Tibial artery (tissue), 4 donors: ENCODE data around the gene AGMAT.

Experiments
- DNase-seq, 2 donors: peaks; one replicate each; pipeline ENCODE4 v3.0.0-alpha.2; 2019
- H3K27ac ChIP-seq, 2 donors: fragments of 200-600 bp; sonication (generic) in 1 of 2; 1 replicate in 1 of 2; 2 replicates in 1 of 2; pipeline ENCODE4 v1.5.1; 2018 to 2019; ENCODE audit warnings: mild to moderate bottlenecking in 1 of 2
- H3K27me3 ChIP-seq, 2 donors: fragments of 200-600 bp; sonication (generic) in 1 of 2; one replicate each; pipeline versions ENCODE4 v1.5.1 to v1.6.0; 2016 to 2019
- H3K36me3 ChIP-seq, 3 donors: fragments of 200-600 bp; sonication (generic) in 2 of 3; one replicate each; pipeline ENCODE4 v1.5.1; 2016 to 2019; ENCODE audit warnings: mild to moderate bottlenecking in 2 of 3
- H3K4me1 ChIP-seq, 4 donors: fragments of 200-600 bp; sonication (generic) in 2 of 4; 1 replicate in 3 of 4; 2 replicates in 1 of 4; pipeline ENCODE4 v1.5.1; 2016 to 2019
- H3K4me3 ChIP-seq, 2 donors: fragments of 200-600 bp; sonication (generic) in 1 of 2; 1 replicate in 1 of 2; 2 replicates in 1 of 2; pipeline ENCODE4 v1.5.1; 2018 to 2019; ENCODE audit warnings: mild to moderate bottlenecking in 2 of 2
- H3K9me3 ChIP-seq, 3 donors: fragments of 200-600 bp; sonication (generic) in 1 of 3; one replicate each; pipeline ENCODE4 v1.5.1; 2016 to 2019
- CTCF ChIP-seq, 2 experiments: fragments of 200-600 bp in 1 of 2; fragments of 450-650 bp in 1 of 2; IDR thresholded peaks; one replicate each; pipeline ENCODE4 v1.5.1; 2017 to 2019; ENCODE audit warnings: antibody characterized with exemption in 2 of 2, mild to moderate bottlenecking in 1 of 2, moderate library complexity in 1 of 2
- intact Hi-C: fragments of 100-400 bp; cut with DNase I; formaldehyde crosslinking; loops from one replicate; pipeline ENCODE4 v1.15.0; 2023; ENCODE audit warnings: low total_unique reads

Gene AGMAT

GRCh38 chr1:15525050-15526020, 59.5 kb downstream of the AGMAT start:
- Histone ChIP-seq H3K27ac (peak overlapping the region; percentile 87 to 94), H3K27me3 (no peaks in the 10 kb centered on the region), H3K36me3 (peaks cover 0 to 6% (median 2%) of the 10 kb centered on the region in 3 donors), H3K4me1 (peaks cover 0 to 36% (median 28%) of the 10 kb centered on the region in 4 donors), H3K4me3 (peak overlapping the region; percentile 79 to 99), H3K9me3 (no peaks in the 10 kb centered on the region)
- intact Hi-C loops, result no loop called here
- TF ChIP-seq CTCF (IDR thresholded peaks at IDR 0.05), result no peak
- peak; percentile 99 to 100 for DNase-seq

GRCh38 chr1:15524283-15525049, 60.4 kb downstream of the AGMAT start:
- peak overlapping the region; percentile 87 to 94 for H3K27ac ChIP-seq
- no peak for TF ChIP-seq CTCF (IDR thresholded peaks at IDR 0.05)
- H3K4me3 ChIP-seq, result peak overlapping the region; percentile 79 to 99
- H3K4me1 ChIP-seq, result peaks cover 0 to 36% (median 28%) of the 10 kb centered on the region in 4 donors
- no peaks in the 10 kb centered on the region for H3K36me3 ChIP-seq
- DNase-seq, result peak; percentile 99 to 100
- no peaks in the 10 kb centered on the region for H3K27me3 ChIP-seq
- H3K9me3 ChIP-seq, result no peaks in the 10 kb centered on the region
- intact Hi-C loops, result no loop called here

DNA sequence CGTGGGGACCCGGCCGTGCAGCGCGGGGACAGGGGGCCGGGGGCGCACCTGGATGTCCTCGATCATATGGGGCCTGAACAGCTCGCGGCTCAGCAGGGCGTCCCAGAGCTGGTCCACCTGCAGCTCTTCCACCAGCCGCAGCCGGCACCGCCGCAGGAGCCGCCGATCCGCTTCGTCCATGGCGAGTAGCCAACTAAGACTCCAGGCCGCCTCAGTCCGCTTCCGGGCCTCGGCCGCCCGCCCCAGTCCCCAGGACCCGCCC, 60.9 kb downstream of the AGMAT start, which contains the start of gene CASP9:
Gene CASP9, minus strand, starts transcription at position 195 of the 262 bp plus-strand sequence. Its CDS starts 15 bp downstream, at position 180.
- TF ChIP-seq CTCF (IDR thresholded peaks at IDR 0.05), result no peak
- no peaks in the 10 kb centered on the region for H3K36me3 ChIP-seq
- peaks cover 0 to 36% (median 28%) of the 10 kb centered on the region in 4 donors for H3K4me1 ChIP-seq
- intact Hi-C loops, result no loop called here
- peak within 1 kb of the TSS; percentile 87 to 94 for H3K27ac ChIP-seq
- DNase-seq, result no peak
- peak within 1 kb of the TSS; percentile 79 to 99 for H3K4me3 ChIP-seq
- H3K27me3 ChIP-seq, result no peaks in the 10 kb centered on the region
- H3K9me3 ChIP-seq, result no peaks in the 10 kb centered on the region

- TF ChIP-seq CTCF (IDR thresholded peaks at IDR 0.05), result no peak
- intact Hi-C loops, result no loop called here
- peaks cover 0 to under 1% (median 0%) of the 10 kb centered on the region in 3 donors for H3K36me3 ChIP-seq
- H3K27me3 ChIP-seq, result no peaks in the 10 kb centered on the region
- peak overlapping the region; percentile 87 to 94 for H3K27ac ChIP-seq
- peaks cover 0 to 36% (median 28%) of the 10 kb centered on the region in 4 donors for H3K4me1 ChIP-seq
- H3K9me3 ChIP-seq, result no peaks in the 10 kb centered on the region
- no peak for DNase-seq
- H3K4me3 ChIP-seq, result peak overlapping the region; percentile 79 to 99
Observed at GRCh38 chr1:15523104-15524020, 61.5 kb downstream of the AGMAT start.

DNA sequence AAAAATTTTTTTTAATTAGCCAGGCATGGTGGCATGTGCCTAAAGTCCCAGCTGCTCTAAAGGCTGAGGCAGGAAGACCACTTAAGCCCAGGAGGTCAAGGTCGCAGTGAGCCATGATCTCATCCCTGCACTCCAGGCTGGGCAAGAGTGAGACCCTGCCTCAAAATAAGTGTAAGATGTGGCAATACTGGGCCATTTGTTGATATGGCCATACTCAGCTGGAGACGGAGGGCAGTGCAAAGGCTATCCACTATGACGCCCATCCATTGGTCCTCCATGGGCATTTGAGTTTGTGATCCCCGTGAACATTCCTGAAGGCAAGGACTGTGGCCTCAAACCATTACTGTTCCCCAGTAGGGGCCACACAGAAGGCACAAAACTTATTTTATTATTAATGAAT, 62.3 kb downstream of the AGMAT start:
- Histone ChIP-seq H3K4me1 (peaks cover 0 to 30% (median 22%) of the 10 kb centered on the region in 4 donors), H3K9me3 (no peaks in the 10 kb centered on the region), H3K4me3 (peak overlapping the region in 1 of 2 donors; percentile 99), H3K27ac (no peak overlapping the region), H3K36me3 (peaks cover 0 to 9% (median 1%) of the 10 kb centered on the region in 3 donors), H3K27me3 (no peaks in the 10 kb centered on the region)
- intact Hi-C loops, result no loop called here
- no peak for DNase-seq
- TF ChIP-seq CTCF (IDR thresholded peaks at IDR 0.05), result no peak
